ENCODE measurements around the gene PCF11.

The PCF11 gene

GRCh38 chr11:83159902-83160865, 3.3 kb downstream of the PCF11 start:
- H3K4me1 ChIP-seq (ENCODE audit: control extremely low read depth in 1 of 4, control insufficient read depth in 4 of 4, insufficient read depth in 4 of 4, low read length in 3 of 4) = peaks cover 20 to 46% (median 30%) of the 10 kb centered on the region in 4 experiments
- ChIA-PET CTCF (interaction anchor here (1.0 to 1.8 kb wide), 4 partner anchors 12 to 85 kb away, joined by 3 to 6 read pairs (median 4); no protein-coding TSS in a partner anchor), POLR2A (interaction anchor here (0.6 to 1.5 kb wide), 3 partner anchors 13 to 88 kb away, joined by 3 to 6 read pairs (median 4); partner anchors contain the start of genes ANKRD42 and RAB30)
- no peaks in the 10 kb centered on the region for H3K9me3 ChIP-seq (ENCODE audit: control extremely low read depth in 1 of 5, control insufficient read depth in 4 of 5, insufficient read depth in 2 of 5, low read depth in 1 of 5, low read length in 4 of 5)
- peak overlapping the region in 6 of 7 experiments; percentile 97 to 100 (median 99) for H3K4me3 ChIP-seq (ENCODE audit: control insufficient read depth in 1 of 7, extremely low read depth in 1 of 7, insufficient read depth in 4 of 7, low read depth in 2 of 7, low read length in 6 of 7)
- H3K36me3 ChIP-seq (ENCODE audit: control insufficient read depth in 4 of 4, insufficient read depth in 4 of 4, low read length in 3 of 4) = peaks cover 7 to 36% (median 18%) of the 10 kb centered on the region in 4 experiments
- DNase-seq = peak in 2 of 3 donors; percentile 10 to 32
- 40% methylated on average over 4 of the region's 6 CpGs for WGBS (ENCODE audit: insufficient coverage)
- H3K27me3 ChIP-seq (replicated peaks in 2 of 5; ENCODE audit: control insufficient read depth in 4 of 5, insufficient read depth in 5 of 5, low read length in 4 of 5) = no peaks in the 10 kb centered on the region
- peak overlapping the region in 1 of 2 experiments; percentile 99 for H3K27ac ChIP-seq (ENCODE audit: insufficient read depth in 1 of 2, low read depth in 1 of 2, low read length in 2 of 2, poor library complexity in 1 of 2, severe bottlenecking in 2 of 2)

GRCh38 chr11:83161610-83162199, 4.8 kb downstream of the PCF11 start:
- Histone ChIP-seq H3K4me3 (ENCODE audit: control insufficient read depth in 1 of 7, extremely low read depth in 1 of 7, insufficient read depth in 4 of 7, low read depth in 2 of 7, low read length in 6 of 7) (peak overlapping the region in 1 of 7 experiments; percentile 62), H3K27ac (ENCODE audit: insufficient read depth in 1 of 2, low read depth in 1 of 2, low read length in 2 of 2, poor library complexity in 1 of 2, severe bottlenecking in 2 of 2) (no peak overlapping the region), H3K27me3 (replicated peaks in 2 of 5; ENCODE audit: control insufficient read depth in 4 of 5, insufficient read depth in 5 of 5, low read length in 4 of 5) (no peaks in the 10 kb centered on the region), H3K4me1 (ENCODE audit: control extremely low read depth in 1 of 4, control insufficient read depth in 4 of 4, insufficient read depth in 4 of 4, low read length in 3 of 4) (peaks cover 20 to 40% (median 25%) of the 10 kb centered on the region in 4 experiments), H3K36me3 (ENCODE audit: control insufficient read depth in 4 of 4, insufficient read depth in 4 of 4, low read length in 3 of 4) (peaks cover 18 to 51% (median 29%) of the 10 kb centered on the region in 4 experiments), H3K9me3 (ENCODE audit: control extremely low read depth in 1 of 5, control insufficient read depth in 4 of 5, insufficient read depth in 2 of 5, low read depth in 1 of 5, low read length in 4 of 5) (no peaks in the 10 kb centered on the region)
- ChIA-PET POLR2A (no interaction called here), CTCF (no interaction called here)
- WGBS (ENCODE audit: insufficient coverage) = 100% methylated on average over 1 of the region's 1 CpG
- no peak for DNase-seq

- DNase-seq = peak; percentile 32 to 67 (median 56)
- H3K27me3 ChIP-seq (replicated peaks in 2 of 5; ENCODE audit: control insufficient read depth in 4 of 5, insufficient read depth in 5 of 5, low read length in 4 of 5) = no peaks in the 10 kb centered on the region
- no peak overlapping the region for H3K27ac ChIP-seq (ENCODE audit: insufficient read depth in 1 of 2, low read depth in 1 of 2, low read length in 2 of 2, poor library complexity in 1 of 2, severe bottlenecking in 2 of 2)
- H3K36me3 ChIP-seq (ENCODE audit: control insufficient read depth in 4 of 4, insufficient read depth in 4 of 4, low read length in 3 of 4) = peaks cover 19 to 58% (median 34%) of the 10 kb centered on the region in 4 experiments
- peaks cover 20 to 40% (median 25%) of the 10 kb centered on the region in 4 experiments for H3K4me1 ChIP-seq (ENCODE audit: control extremely low read depth in 1 of 4, control insufficient read depth in 4 of 4, insufficient read depth in 4 of 4, low read length in 3 of 4)
- ChIA-PET CTCF (no interaction called here), POLR2A (interaction anchor here (0.6 kb wide), 1 partner anchor 127 kb away, joined by 7 read pairs; no protein-coding TSS in a partner anchor)
- H3K4me3 ChIP-seq (ENCODE audit: control insufficient read depth in 1 of 7, extremely low read depth in 1 of 7, insufficient read depth in 4 of 7, low read depth in 2 of 7, low read length in 6 of 7) = peak overlapping the region in 1 of 7 experiments; percentile 62
- no CpG with 5 or more reads among the region's 2 CpGs for WGBS (ENCODE audit: insufficient coverage)
- no peaks in the 10 kb centered on the region for H3K9me3 ChIP-seq (ENCODE audit: control extremely low read depth in 1 of 5, control insufficient read depth in 4 of 5, insufficient read depth in 2 of 5, low read depth in 1 of 5, low read length in 4 of 5)
Observed at GRCh38 chr11:83162377-83162776, 5.4 kb downstream of the PCF11 start.

GRCh38 chr11:83166193-83166866, 9.4 kb downstream of the PCF11 start:
- Histone ChIP-seq H3K36me3 (ENCODE audit: control insufficient read depth in 4 of 4, insufficient read depth in 4 of 4, low read length in 3 of 4) (peaks cover 39 to 71% (median 61%) of the 10 kb centered on the region in 4 experiments), H3K4me3 (ENCODE audit: control insufficient read depth in 1 of 7, extremely low read depth in 1 of 7, insufficient read depth in 4 of 7, low read depth in 2 of 7, low read length in 6 of 7) (no peak overlapping the region), H3K4me1 (ENCODE audit: control extremely low read depth in 1 of 4, control insufficient read depth in 4 of 4, insufficient read depth in 4 of 4, low read length in 3 of 4) (peaks cover 3 to 38% (median 16%) of the 10 kb centered on the region in 4 experiments), H3K9me3 (ENCODE audit: control extremely low read depth in 1 of 5, control insufficient read depth in 4 of 5, insufficient read depth in 2 of 5, low read depth in 1 of 5, low read length in 4 of 5) (no peaks in the 10 kb centered on the region), H3K27me3 (replicated peaks in 2 of 5; ENCODE audit: control insufficient read depth in 4 of 5, insufficient read depth in 5 of 5, low read length in 4 of 5) (no peaks in the 10 kb centered on the region), H3K27ac (ENCODE audit: insufficient read depth in 1 of 2, low read depth in 1 of 2, low read length in 2 of 2, poor library complexity in 1 of 2, severe bottlenecking in 2 of 2) (no peak overlapping the region)
- ChIA-PET CTCF (no interaction called here), POLR2A (no interaction called here)
- no peak for DNase-seq
- WGBS (ENCODE audit: insufficient coverage) = 100% methylated on average over 4 of the region's 11 CpGs

GRCh38 chr11:83168756-83169155, 11.8 kb downstream of the PCF11 start:
- no peak overlapping the region for H3K27ac ChIP-seq (ENCODE audit: insufficient read depth in 1 of 2, low read depth in 1 of 2, low read length in 2 of 2, poor library complexity in 1 of 2, severe bottlenecking in 2 of 2)
- peaks cover 41 to 83% (median 66%) of the 10 kb centered on the region in 4 experiments for H3K36me3 ChIP-seq (ENCODE audit: control insufficient read depth in 4 of 4, insufficient read depth in 4 of 4, low read length in 3 of 4)
- H3K4me1 ChIP-seq (ENCODE audit: control extremely low read depth in 1 of 4, control insufficient read depth in 4 of 4, insufficient read depth in 4 of 4, low read length in 3 of 4) = peaks cover 1 to 36% (median 21%) of the 10 kb centered on the region in 4 experiments
- no peak overlapping the region for H3K4me3 ChIP-seq (ENCODE audit: control insufficient read depth in 1 of 7, extremely low read depth in 1 of 7, insufficient read depth in 4 of 7, low read depth in 2 of 7, low read length in 6 of 7)
- CTCF ChIA-PET = interaction anchor here (1.0 kb wide), 1 partner anchor 19 kb away, joined by 3 read pairs; no protein-coding TSS in a partner anchor
- no peaks in the 10 kb centered on the region for H3K27me3 ChIP-seq (replicated peaks in 2 of 5; ENCODE audit: control insufficient read depth in 4 of 5, insufficient read depth in 5 of 5, low read length in 4 of 5)
- POLR2A ChIA-PET = no interaction called here
- H3K9me3 ChIP-seq (ENCODE audit: control extremely low read depth in 1 of 5, control insufficient read depth in 4 of 5, insufficient read depth in 2 of 5, low read depth in 1 of 5, low read length in 4 of 5) = no peaks in the 10 kb centered on the region
- no peak for DNase-seq
- WGBS (ENCODE audit: insufficient coverage) = 100% methylated on average over 4 of the region's 5 CpGs

GRCh38 chr11:83170865-83171264, 13.9 kb downstream of the PCF11 start:
- no peak for DNase-seq
- CTCF ChIA-PET = no interaction called here
- Histone ChIP-seq H3K4me3 (ENCODE audit: control insufficient read depth in 1 of 7, extremely low read depth in 1 of 7, insufficient read depth in 4 of 7, low read depth in 2 of 7, low read length in 6 of 7) (peak overlapping the region in 3 of 7 experiments; percentile 11 to 39 (median 32)), H3K27ac (ENCODE audit: insufficient read depth in 1 of 2, low read depth in 1 of 2, low read length in 2 of 2, poor library complexity in 1 of 2, severe bottlenecking in 2 of 2) (peak overlapping the region in 1 of 2 experiments; percentile 39), H3K27me3 (replicated peaks in 2 of 5; ENCODE audit: control insufficient read depth in 4 of 5, insufficient read depth in 5 of 5, low read length in 4 of 5) (no peaks in the 10 kb centered on the region), H3K9me3 (ENCODE audit: control extremely low read depth in 1 of 5, control insufficient read depth in 4 of 5, insufficient read depth in 2 of 5, low read depth in 1 of 5, low read length in 4 of 5) (no peaks in the 10 kb centered on the region), H3K36me3 (ENCODE audit: control insufficient read depth in 4 of 4, insufficient read depth in 4 of 4, low read length in 3 of 4) (peaks cover 35 to 82% (median 60%) of the 10 kb centered on the region in 4 experiments), H3K4me1 (ENCODE audit: control extremely low read depth in 1 of 4, control insufficient read depth in 4 of 4, insufficient read depth in 4 of 4, low read length in 3 of 4) (peaks cover 4 to 41% (median 22%) of the 10 kb centered on the region in 4 experiments)
- no CpG with 5 or more reads among the region's 2 CpGs for WGBS (ENCODE audit: insufficient coverage)
- POLR2A ChIA-PET = no interaction called here
